MM.1S (cell line): Measurements from ENCODE around the gene UQCRQ.

Source experiments
- EZH2 ChIP-seq: fragments of 300-600 bp; sonication (generic); optimal IDR thresholded peaks from 2 replicates; pipeline ENCODE3; 2017; ENCODE audit warnings: low read depth, mild to moderate bottlenecking, antibody characterized with exemption, low read length, mixed read lengths
- TF ChIP-seq, protein P1 (sequence below): fragments of 300-600 bp; sonication (generic); IDR thresholded peaks from 2 replicates; pipeline ENCODE4 v1.5.1; 2016; ENCODE audit warnings: antibody characterized with exemption, low read length, mixed read lengths

DNA sequence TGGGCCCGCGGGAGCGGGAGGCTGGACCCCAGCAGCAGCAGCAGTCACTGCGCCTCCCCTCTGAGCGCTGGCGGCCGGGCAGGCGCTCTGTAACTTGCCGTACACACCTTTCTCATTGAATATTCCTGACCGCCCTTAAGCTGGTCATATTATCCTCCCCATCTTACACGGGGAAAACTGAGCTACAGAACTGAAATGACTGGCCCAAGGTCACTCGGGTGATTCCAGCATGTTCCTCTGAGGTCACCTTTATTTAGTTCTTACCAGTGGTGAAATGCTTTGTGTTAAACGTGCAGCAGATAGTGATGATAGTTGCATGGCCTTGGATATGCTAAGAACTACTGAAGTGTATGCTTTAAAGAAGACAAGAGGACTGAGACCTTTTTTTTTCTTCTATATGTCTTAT is 607 bp downstream of the UQCRQ start:
- TF ChIP-seq EZH2: no peak
- TF ChIP-seq, protein P1, sequence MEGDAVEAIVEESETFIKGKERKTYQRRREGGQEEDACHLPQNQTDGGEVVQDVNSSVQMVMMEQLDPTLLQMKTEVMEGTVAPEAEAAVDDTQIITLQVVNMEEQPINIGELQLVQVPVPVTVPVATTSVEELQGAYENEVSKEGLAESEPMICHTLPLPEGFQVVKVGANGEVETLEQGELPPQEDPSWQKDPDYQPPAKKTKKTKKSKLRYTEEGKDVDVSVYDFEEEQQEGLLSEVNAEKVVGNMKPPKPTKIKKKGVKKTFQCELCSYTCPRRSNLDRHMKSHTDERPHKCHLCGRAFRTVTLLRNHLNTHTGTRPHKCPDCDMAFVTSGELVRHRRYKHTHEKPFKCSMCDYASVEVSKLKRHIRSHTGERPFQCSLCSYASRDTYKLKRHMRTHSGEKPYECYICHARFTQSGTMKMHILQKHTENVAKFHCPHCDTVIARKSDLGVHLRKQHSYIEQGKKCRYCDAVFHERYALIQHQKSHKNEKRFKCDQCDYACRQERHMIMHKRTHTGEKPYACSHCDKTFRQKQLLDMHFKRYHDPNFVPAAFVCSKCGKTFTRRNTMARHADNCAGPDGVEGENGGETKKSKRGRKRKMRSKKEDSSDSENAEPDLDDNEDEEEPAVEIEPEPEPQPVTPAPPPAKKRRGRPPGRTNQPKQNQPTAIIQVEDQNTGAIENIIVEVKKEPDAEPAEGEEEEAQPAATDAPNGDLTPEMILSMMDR: no peak
